Endodermal cell (in vitro differentiated cells): Measurements from ENCODE around the gene SPNS3. TPM values are rescaled to one million over a fixed set of nuclear protein-coding genes. Genes with fewer than 3 reads are reported as not detected.

ENCODE experiments used
- DNase-seq: peaks from one replicate; pipeline ENCODE4 v3.0.0-alpha.2; 2017
- H3K27ac ChIP-seq: 2 replicates; pipeline ENCODE4 v1.5.1; 2013; ENCODE audit warnings: mild to moderate bottlenecking, low read depth, low read length, moderate library complexity
- H3K27me3 ChIP-seq: 2 replicates; pipeline ENCODE4 v1.6.1; 2013; ENCODE audit warnings: mild to moderate bottlenecking, low read length, moderate library complexity; ENCODE audit not compliant: insufficient read depth, control insufficient read depth, poor library complexity, severe bottlenecking
- H3K36me3 ChIP-seq: 2 replicates; pipeline ENCODE4 v1.7.0; 2013; ENCODE audit warnings: mild to moderate bottlenecking, low read length, moderate library complexity; ENCODE audit not compliant: control insufficient read depth, insufficient read depth
- H3K4me1 ChIP-seq: one replicate; pipeline ENCODE4 v1.7.0; 2013; ENCODE audit warnings: low read length; ENCODE audit not compliant: control insufficient read depth, insufficient read depth
- H3K4me3 ChIP-seq: 2 replicates; pipeline ENCODE4 v1.5.1; 2013; ENCODE audit warnings: mild to moderate bottlenecking, low read length, moderate library complexity
- H3K9ac ChIP-seq: 2 replicates; pipeline ENCODE4 v1.6.1; 2013; ENCODE audit warnings: mild to moderate bottlenecking, low read length, moderate library complexity; ENCODE audit not compliant: poor library complexity, severe bottlenecking; ENCODE audit errors: extremely low read depth
- H3K9me3 ChIP-seq: 2 replicates; pipeline ENCODE4 v1.6.1; 2013; ENCODE audit warnings: mild to moderate bottlenecking, low read length, moderate library complexity; ENCODE audit not compliant: control insufficient read depth
- H3K27ac Mint-ChIP-seq: 2 replicates; pipeline ENCODE4 v1.8.0; 2020; ENCODE audit warnings: mixed read lengths
- H3K27me3 Mint-ChIP-seq: 2 replicates; pipeline ENCODE4 v1.8.0; 2021; ENCODE audit warnings: mild to moderate bottlenecking, mixed read lengths; ENCODE audit not compliant: insufficient read depth
- H3K36me3 Mint-ChIP-seq: 2 replicates; pipeline ENCODE4 v1.8.0; 2020; ENCODE audit warnings: low read depth, mixed read lengths
- H3K4me1 Mint-ChIP-seq: 2 replicates; pipeline ENCODE4 v1.8.0; 2020; ENCODE audit warnings: mixed read lengths
- H3K4me3 Mint-ChIP-seq: 2 replicates; pipeline ENCODE4 v1.8.0; 2020; ENCODE audit warnings: mild to moderate bottlenecking, moderate library complexity, mixed read lengths
- H3K9me3 Mint-ChIP-seq: 2 replicates; pipeline ENCODE4 v1.8.0; 2020; ENCODE audit warnings: mild to moderate bottlenecking, mixed read lengths
- CTCF ChIP-seq: fragments of 200-600 bp; sonication (generic); conservative IDR thresholded peaks from 2 replicates; pipeline ENCODE4 v1.5.0; 2021; ENCODE audit warnings: antibody characterized with exemption, mild to moderate bottlenecking
- WGBS, 2 experiments: methylation state at CpG; one replicate each; pipeline versions ENCODE4 v1.1.5 to v1.1.7; 2013; ENCODE audit warnings: missing lambda C conversion rate in 2 of 2, mixed read lengths in 1 of 2; ENCODE audit not compliant: insufficient coverage in 1 of 2, insufficient read length in 1 of 2; 5-methylcytosine and 5-hydroxymethylcytosine counted together
- total RNA-seq, 2 donors: library from RNA; stranded (reverse); fragmentation: NEBNext Ultra II Directional in 1 of 2; extraction: Animal tissue kit (Norgen Biotek cat#: 25700) in 1 of 2; gene quantifications; 2 replicates in 1 of 2; 3 replicates in 1 of 2; pipeline ENCODE4 v1.2.1, GENCODE V29; 2021

SPNS3 gene
- total RNA-seq, 2 donors from 2014 or later, result not detected

DNA sequence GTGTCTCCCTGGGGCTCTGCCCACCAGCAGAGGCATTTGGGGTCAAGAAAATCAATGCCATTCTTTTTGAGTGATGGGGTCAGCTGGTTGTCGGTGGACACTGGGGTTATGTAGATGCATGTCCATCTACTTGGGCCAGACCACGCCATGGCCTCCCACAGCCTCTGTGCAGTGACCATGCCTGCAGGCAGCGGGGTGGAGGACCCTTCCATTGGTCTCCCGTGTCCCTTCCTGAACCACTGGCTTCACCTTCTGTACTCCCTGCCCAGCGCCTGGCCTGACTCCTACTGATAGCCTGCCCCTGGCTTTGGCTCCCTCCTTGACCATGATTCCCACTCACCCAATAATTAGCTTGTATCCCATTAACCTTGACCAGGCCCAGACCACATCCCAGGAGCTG is 28.0 kb upstream of the SPNS3 start:
- H3K4me1 Mint-ChIP-seq, result no peaks in the 10 kb centered on the region
- Histone ChIP-seq H3K4me3 (no peak overlapping the region), H3K9ac (no peak overlapping the region), H3K4me1 (no peaks in the 10 kb centered on the region), H3K36me3 (no peaks in the 10 kb centered on the region), H3K9me3 (no peaks in the 10 kb centered on the region), H3K27me3 (no peaks in the 10 kb centered on the region), H3K27ac (no peak overlapping the region)
- H3K36me3 Mint-ChIP-seq, result no peaks in the 10 kb centered on the region
- 95 to 98% methylated on average over 5 of the region's 5 CpGs for WGBS, 2 experiments
- no peaks in the 10 kb centered on the region for H3K9me3 Mint-ChIP-seq
- TF ChIP-seq CTCF, result no peak
- H3K27ac Mint-ChIP-seq, result no peak overlapping the region
- no peak for DNase-seq
- no peak overlapping the region for H3K4me3 Mint-ChIP-seq
- H3K27me3 Mint-ChIP-seq, result no peaks in the 10 kb centered on the region

- Mint-ChIP-seq H3K27ac (no peak overlapping the region), H3K36me3 (no peaks in the 10 kb centered on the region), H3K27me3 (no peaks in the 10 kb centered on the region), H3K4me3 (no peak overlapping the region), H3K9me3 (no peaks in the 10 kb centered on the region), H3K4me1 (no peaks in the 10 kb centered on the region)
- no peaks in the 10 kb centered on the region for H3K4me1 ChIP-seq
- no peak overlapping the region for H3K4me3 ChIP-seq
- no peak overlapping the region for H3K9ac ChIP-seq
- 93 to 97% methylated on average over 8 to 10 of the region's 10 CpGs for WGBS, 2 experiments
- no peak for DNase-seq
- no peaks in the 10 kb centered on the region for H3K27me3 ChIP-seq
- TF ChIP-seq CTCF, result no peak
- H3K36me3 ChIP-seq, result no peaks in the 10 kb centered on the region
- no peak overlapping the region for H3K27ac ChIP-seq
- no peaks in the 10 kb centered on the region for H3K9me3 ChIP-seq
Measured at GRCh38 chr17:4406386-4406785, 27.4 kb upstream of the SPNS3 start.

DNA sequence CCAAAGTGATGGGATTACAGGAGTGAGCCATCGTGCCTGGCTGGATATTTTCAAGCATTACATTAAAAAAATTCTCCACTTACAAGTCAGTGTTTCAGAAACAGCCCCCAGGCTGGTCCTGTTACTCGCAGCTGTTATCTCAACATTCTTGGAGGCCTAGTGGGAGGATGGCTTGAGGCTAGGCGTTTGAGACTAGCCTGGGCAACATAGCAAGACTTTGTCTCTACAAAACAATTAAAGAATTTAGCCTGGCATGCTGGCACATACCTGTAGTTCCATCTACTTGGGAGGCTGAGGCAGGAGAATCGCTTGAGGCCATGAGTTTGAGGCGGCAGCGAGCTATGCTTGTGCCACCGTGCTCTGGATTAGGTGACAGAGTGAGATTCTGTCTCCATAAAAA is 26.5 kb upstream of the SPNS3 start:
- TF ChIP-seq CTCF, result no peak
- H3K36me3 Mint-ChIP-seq, result no peaks in the 10 kb centered on the region
- Histone ChIP-seq H3K27me3 (no peaks in the 10 kb centered on the region), H3K9me3 (no peaks in the 10 kb centered on the region), H3K27ac (no peak overlapping the region), H3K9ac (no peak overlapping the region), H3K4me3 (no peak overlapping the region), H3K36me3 (no peaks in the 10 kb centered on the region), H3K4me1 (no peaks in the 10 kb centered on the region)
- no peak overlapping the region for H3K27ac Mint-ChIP-seq
- H3K27me3 Mint-ChIP-seq, result no peaks in the 10 kb centered on the region
- no peaks in the 10 kb centered on the region for H3K9me3 Mint-ChIP-seq
- 85 to 100% methylated on average over 4 to 7 of the region's 7 CpGs for WGBS, 2 experiments
- H3K4me3 Mint-ChIP-seq, result no peak overlapping the region
- H3K4me1 Mint-ChIP-seq, result no peaks in the 10 kb centered on the region
- DNase-seq, result no peak
